Liver (tissue), 3 donors: ENCODE data around the gene TTC23.

Source experiments
- CTCF ChIP-seq: fragments of 150-350 bp; IDR thresholded peaks from 2 replicates; pipeline ENCODE4 v1.5.1; 2017; ENCODE audit warnings: improper control_type of control experiment, low read depth, low read length; ENCODE audit not compliant: missing input control
- EGR1 ChIP-seq, 2 donors: IDR thresholded peaks; 2 replicates each; pipeline ENCODE4 v1.6.1; 2016 to 2018; ENCODE audit warnings: antibody characterized with exemption in 2 of 2, low read depth in 2 of 2
- FOXA1 ChIP-seq: IDR thresholded peaks from 2 replicates; pipeline ENCODE4 v1.6.1; 2016; ENCODE audit warnings: antibody characterized with exemption
- FOXA2 ChIP-seq: IDR thresholded peaks from 2 replicates; pipeline ENCODE4 v1.6.1; 2016; ENCODE audit warnings: antibody characterized with exemption
- RAD21 ChIP-seq, 2 donors: IDR thresholded peaks; 2 replicates each; pipeline ENCODE4 v1.6.1; 2016; ENCODE audit warnings: antibody characterized with exemption in 2 of 2, mild to moderate bottlenecking in 2 of 2
- TAF1 ChIP-seq: conservative IDR thresholded peaks from 2 replicates; pipeline ENCODE4 v1.6.1; 2016; ENCODE audit warnings: antibody characterized with exemption, mild to moderate bottlenecking
- YY1 ChIP-seq: IDR thresholded peaks from 2 replicates; pipeline ENCODE4 v1.6.1; 2016; ENCODE audit warnings: antibody characterized with exemption, mild to moderate bottlenecking
- donor health status: healthy.
- donor health status: healthy.

- TF ChIP-seq CTCF: no peak
- TF ChIP-seq FOXA2: no peak
- TF ChIP-seq RAD21 (IDR thresholded peaks at IDR 0.05): no peak
- TF ChIP-seq YY1: no peak
- no peak for TF ChIP-seq EGR1 (IDR thresholded peaks at IDR 0.05; ENCODE audit: low read depth in 2 of 2)
- no peak for TF ChIP-seq TAF1
- TF ChIP-seq FOXA1: no peak
These were observed 51.5 kb downstream of the TTC23 start for GRCh38 chr15:99197856-99198255.
